Right hindlimb (tissue), 1 donor: ENCODE results near the gene CBLL2.
"Not testable (repeated sequence)": the region's sequence is repeated elsewhere in the genome, so short reads cannot be mapped to it uniquely, and the experiment has no call there.

Source experiments
- DNase-seq: peaks from one replicate; pipeline ENCODE4 v3.0.0-alpha.2; 2018

Gene CBLL2, protein sequence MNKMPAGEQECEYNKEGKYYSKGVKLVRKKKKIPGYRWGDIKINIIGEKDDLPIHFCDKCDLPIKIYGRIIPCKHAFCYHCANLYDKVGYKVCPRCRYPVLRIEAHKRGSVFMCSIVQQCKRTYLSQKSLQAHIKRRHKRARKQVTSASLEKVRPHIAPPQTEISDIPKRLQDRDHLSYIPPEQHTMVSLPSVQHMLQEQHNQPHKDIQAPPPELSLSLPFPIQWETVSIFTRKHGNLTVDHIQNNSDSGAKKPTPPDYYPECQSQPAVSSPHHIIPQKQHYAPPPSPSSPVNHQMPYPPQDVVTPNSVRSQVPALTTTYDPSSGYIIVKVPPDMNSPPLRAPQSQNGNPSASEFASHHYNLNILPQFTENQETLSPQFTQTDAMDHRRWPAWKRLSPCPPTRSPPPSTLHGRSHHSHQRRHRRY

DNA sequence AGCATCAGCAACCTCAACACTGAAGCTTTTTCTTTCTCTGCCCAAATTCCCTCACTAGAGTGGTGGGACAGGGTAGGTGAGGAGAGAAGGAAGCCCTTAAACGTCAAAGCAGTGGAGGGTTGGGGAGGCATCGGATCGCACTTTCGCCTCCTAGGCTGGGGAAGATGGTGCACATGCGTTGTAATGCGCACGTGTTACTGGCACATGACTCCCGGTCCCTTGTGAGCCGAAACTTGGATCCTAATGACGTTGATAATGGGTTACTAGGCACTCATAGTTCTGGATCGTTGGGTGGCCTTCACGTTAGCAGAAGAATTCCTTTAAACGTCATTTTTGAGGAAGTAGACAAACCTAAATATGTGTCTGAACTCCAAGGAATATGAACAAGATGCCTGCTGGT lies at the start of gene CBLL2:
TSS of gene CBLL2 (plus strand) at position 301 of the 400 bp plus-strand sequence. CDS start at position 380, 79 bp downstream.
- DNase-seq, result no peak

DNA sequence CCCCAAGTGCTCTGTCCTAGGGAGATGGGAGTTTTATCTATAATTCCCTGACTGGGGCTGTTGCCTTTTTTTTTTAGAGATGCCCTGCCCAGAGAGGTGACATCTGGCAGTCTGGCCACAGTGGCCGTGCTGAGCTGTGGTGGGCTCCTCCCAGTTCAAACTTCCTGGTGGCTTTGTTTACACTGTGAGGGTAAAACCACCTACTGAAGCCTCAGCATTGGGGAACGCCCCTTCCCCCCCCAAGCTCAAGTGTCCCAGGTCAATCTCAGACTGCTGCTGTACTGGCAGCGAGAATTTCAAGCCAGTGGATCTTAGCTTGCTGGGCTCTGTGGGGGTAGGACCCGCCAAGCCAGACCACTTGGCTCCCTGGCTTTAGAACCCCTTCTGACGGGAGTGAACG lies 38.3 kb upstream of the CBLL2 start:
- DNase-seq, result no peak

DNA sequence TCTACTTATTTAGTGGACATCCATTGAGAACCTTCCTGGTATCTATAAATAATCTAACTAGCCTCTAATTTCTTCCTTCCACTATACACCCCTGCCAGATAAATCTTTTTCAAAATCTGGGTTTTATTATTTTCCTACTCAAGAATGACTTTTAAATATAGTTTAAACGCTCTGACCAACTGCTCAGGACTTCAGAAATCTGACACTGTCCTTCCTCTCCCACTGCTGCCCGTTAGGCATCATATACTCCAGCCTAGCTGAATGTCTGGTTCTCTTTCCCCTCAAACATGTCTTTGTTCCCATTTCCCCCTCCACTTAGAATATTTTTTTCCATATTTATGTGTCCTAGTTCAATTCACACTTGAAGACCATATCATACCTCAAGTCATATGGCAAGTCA lies 35.2 kb upstream of the CBLL2 start:
- no peak for DNase-seq

DNA sequence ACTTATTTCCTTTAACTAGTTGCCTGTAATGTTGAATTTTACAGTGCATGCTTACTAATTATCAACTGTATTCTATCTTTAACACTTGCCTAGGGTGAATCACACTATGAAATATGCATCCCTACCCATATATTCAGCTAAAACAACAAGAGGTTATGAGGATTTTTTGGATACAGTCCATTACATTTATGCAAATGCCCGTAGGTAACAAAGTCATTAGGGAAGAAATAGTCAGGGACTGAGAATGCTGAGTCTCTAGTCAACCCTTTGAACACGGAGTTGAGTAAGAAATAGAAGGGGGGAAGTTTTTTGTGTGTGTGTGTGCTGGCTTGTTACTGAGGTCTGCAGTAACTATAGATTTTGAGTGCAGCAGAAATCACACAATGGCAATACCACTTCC lies 26.1 kb upstream of the CBLL2 start:
- DNase-seq, result no peak

DNA sequence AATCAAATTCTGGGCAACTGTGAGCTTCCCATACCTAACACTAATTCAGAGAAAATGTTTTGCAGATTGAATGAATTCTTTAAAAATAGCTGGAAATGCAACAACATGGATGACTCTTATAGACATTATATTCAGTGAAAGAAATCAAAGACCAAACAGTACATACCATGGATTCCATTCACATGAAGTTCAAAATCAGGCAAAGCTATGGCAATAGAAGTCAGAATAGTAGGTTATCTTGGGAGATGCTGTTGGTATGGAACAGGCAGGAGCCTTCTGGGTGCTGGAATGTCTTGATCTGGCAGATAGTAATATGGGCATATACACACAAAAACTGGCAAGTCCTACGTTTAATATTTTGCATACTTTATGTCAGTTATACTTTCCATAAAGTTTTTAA lies 25.5 kb upstream of the CBLL2 start:
- no peak for DNase-seq

DNA sequence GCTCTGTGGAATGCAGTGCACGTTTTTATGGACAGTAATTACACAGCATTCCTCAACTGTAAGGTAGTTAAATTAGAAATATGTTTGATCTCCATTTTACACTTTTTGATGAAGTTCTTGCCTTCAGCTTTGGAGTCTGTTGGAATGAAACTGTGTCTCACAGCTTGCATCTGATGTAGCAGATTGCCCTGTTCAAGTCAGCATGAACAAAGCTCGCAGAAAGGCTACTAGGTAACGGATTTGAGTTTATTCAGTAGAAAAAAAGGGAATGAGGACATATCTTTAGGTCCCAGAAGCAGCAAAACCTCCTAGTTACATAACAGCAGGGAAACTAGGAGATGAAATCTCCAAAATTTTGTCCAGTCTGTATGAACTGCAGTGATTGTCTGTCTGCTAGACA lies 24.3 kb upstream of the CBLL2 start:
- no peak for DNase-seq

DNA sequence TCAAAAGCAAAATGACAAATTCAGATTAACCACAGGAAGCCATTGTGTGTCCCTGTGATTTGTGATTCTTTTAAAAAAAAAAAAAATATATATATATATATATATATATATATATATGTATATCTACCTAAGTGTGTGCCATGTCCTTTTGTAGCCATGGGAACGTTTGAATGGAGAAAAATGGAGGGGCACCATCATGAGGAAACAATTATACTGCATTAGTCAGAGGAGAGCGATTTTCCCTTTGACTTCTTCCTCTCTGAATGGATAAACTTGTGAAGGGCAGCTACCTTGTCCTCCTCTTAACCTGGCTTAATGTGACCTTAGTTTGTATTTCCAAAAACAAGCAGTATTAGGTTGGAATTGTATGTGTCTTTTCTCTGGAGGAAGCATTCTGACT lies 23.3 kb upstream of the CBLL2 start:
- DNase-seq, result no peak

DNA sequence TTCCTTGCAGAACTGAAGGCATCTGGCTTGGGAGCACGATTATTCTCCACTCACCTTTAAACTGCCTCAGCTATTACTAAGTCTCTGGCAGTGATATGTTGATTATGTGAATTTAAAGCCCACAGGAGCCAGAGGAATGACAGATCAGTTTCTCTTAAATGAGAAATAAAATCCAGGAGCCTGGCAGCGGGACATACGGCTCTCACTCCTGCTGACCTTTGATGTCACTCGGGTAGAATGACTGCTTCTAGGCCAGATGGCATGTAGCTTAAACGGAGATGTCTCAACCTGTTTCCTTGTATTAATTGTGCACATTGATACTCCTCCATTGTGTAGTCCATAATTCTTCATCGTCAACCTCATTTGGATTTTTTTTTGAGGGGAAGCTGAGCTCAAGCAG lies 4.0 kb upstream of the CBLL2 start:
- no peak for DNase-seq

DNA sequence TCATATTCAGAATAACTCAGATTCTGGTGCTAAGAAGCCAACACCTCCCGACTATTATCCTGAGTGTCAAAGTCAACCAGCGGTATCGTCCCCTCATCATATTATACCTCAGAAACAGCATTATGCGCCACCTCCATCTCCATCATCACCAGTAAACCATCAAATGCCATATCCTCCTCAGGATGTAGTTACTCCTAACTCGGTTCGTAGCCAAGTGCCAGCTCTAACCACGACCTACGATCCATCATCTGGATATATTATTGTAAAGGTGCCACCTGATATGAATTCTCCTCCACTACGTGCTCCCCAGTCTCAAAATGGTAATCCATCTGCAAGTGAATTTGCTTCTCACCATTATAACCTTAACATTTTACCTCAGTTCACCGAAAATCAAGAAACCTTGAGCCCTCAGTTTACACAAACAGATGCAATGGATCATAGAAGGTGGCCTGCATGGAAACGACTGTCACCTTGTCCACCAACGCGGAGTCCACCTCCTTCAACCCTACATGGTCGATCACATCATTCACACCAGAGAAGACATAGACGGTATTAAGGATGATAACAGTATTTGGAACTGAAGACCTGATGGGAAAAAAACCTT lies 1.1 kb downstream of the CBLL2 start:
- no peak for DNase-seq

DNA sequence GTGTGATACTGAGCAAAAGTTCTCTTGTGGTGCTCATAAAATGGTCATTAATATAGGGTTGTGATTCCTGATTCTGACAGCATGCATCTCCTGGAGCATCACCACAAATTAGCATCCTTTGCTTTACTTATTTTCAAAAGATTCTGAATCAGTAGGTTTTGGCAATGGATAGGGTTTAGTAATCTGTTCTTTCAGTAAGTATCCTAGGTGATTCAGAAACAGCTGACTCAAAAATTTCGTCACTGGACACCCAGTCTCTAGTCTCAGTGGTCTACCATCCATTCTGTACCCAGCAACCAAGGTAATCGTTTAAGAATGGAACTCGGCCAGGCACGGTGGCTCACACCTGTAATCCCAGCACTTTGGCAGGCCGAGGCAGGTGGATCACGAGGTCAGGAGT lies 4.1 kb downstream of the CBLL2 start:
- no peak for DNase-seq

DNA sequence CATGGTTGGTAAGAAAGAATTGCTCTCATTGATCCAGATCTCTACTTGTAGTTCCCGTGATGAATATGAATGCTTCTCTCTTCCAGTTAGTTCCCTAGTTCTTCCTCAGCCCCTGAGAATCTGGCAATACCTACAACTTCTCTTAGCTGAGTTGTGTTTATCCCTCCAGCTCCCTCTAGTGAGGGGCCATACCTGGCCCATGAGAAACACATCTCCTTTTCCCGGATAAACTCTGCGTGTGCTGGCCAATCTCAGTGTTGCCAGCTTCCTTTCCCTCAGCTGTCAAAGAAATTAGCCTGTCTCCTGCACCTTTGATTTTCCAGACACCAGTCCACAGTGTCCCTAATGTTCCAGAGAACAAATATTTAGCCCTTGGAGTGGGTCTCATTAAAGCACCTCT lies 5.7 kb downstream of the CBLL2 start:
- DNase-seq, result no peak

DNA sequence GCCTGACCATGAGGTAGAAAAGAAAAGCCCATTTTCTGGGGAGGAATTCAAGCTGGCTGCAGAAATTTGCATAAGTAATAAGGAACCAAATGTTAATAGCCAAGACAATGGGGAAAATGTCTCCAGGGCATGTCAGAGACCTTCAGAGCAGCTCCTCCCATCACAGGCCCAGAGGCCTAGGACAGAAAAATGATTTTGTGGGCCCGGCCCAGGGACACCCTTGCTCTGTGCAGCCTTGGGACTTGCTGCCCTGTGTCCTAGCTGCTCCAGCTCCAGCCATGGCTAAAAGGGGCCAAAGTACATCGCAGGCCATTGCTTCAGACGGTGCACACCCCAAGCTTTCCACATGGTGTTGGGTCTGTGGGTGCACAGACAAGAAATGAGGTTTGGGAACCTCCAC lies 16.5 kb downstream of the CBLL2 start:
- DNase-seq, result not testable (repeated sequence)

DNA sequence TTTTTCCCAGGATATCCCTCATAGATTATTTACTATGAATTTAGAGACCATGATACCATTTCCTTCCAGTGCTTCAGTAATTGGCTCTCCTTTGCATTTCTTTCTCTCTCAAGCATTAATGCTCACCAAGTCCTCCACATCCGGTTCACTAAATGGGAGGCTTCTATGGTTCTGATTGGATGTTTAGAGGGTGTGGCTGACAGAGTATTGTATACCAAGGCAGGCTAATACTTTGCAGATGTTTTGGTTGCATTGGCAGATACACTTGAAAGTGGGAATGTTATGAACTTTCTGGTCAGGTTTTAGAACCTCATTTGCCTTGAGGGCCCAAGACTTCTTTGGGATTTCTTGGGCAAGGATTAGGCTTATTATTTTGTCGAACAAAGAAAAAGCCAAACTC lies 24.2 kb downstream of the CBLL2 start:
- DNase-seq, result no peak

DNA sequence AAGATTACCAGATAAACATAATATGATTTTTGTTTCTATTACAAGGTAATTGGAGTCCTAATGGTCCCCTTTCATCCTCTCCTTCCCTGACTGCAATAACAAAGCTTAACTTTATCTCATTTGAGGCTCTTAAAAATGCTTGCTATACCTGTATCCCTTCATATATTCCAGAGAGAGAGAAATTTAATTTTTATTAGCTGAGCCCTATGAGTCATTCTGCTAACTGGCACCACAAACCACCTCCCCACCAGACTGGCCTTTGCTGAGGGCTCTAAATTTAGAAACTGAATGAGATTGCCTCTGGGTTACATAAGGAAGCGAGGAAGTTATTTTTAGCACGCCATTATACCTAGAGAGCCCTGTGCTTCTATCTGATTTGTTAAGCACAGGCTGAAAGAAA lies 27.4 kb downstream of the CBLL2 start:
- DNase-seq, result peak; percentile 18

DNA sequence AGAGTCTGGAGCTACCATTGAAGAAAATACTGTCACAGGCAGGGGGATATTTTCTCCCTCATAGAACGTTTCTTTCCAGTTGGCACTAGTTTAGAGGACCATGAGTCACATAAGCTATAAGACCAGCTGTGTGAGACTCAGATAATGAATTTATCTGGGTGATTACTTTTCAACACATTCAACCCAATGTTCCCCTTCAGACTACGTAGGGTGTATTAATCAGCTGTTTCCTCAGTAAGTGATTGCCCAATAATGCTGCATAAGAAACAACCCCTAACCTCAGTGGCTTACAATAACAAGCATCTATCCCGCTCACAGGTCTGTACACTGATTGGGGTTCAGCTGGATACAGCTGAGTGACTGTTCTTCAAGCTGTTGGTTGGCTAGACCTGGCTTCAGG lies 38.1 kb downstream of the CBLL2 start:
- DNase-seq, result no peak

DNA sequence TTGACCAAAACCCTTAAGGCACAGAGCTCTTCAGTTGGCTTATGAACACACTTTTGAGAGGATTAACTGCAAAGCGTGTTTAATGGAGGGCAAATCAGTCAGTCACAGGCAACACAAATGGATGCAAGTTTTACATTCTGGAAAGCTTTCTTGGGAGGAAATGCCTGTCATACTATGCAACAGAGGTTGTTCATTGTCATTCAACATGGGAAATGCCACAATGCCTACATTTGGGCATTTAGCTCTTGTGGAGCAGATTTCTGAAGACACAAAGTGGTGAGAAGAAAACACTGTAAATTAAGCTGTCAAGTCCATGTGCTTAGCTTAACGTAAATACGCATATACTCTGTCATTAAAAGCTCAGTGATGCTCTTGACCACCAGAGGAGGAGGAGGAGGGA lies 41.1 kb downstream of the CBLL2 start:
- DNase-seq, result no peak

DNA sequence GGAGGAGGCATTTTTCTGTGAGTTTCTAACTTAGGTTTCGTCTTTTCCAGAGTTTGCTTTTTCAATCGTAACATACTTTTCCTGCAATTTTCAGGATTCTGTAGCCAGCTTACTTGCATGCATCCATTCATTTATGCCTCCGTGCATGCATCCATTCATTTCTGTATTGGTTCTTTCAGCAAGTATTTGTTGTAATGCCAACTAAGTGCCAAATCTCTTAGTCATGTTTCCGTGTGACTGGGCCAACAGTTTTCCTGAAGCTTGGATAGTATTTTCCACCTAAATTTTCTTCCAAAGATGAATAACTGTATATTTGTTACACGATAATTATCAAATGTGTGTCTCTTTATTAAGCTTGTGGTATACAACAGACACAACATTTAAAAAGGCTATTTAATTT lies 41.5 kb downstream of the CBLL2 start:
- no peak for DNase-seq

DNA sequence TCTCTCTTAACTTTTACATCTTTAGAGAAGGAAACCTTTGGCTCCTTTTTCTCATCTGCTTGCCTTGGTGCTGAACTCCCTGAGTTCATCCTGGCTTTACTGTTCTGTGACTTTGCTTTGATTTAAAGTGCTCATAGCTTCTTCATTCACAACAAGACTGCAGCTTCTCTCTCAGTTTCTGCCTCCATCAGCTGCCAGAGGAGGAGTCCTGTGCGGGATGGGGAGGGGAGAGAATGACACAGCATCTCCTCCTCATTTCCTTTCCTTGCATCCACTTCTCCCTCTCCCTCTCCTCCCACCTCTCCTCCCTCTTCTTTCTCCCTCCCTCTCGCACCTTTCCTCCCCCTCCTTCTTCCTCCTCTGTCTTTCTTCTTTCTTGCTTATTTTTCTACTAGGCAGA lies 42.0 kb downstream of the CBLL2 start:
- DNase-seq, result no peak

DNA sequence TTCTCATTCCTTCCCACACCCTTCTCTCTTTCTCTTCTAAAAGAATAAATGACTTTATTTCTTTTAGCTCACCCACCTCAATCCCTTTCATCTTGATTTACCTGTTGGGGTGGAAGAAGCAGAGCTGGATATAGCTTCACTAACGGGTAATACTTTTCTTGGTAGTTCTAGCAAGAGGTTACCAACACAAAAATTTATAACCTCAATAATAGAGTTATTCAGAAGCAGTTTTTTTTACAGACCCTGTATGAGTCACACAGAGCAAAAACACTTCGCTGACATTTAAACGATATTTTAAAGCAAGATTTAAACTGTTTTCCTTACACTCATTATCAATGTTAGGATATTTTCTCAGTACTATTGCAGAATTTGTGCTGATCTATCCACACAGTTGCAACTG lies 42.4 kb downstream of the CBLL2 start:
- no peak for DNase-seq

DNA sequence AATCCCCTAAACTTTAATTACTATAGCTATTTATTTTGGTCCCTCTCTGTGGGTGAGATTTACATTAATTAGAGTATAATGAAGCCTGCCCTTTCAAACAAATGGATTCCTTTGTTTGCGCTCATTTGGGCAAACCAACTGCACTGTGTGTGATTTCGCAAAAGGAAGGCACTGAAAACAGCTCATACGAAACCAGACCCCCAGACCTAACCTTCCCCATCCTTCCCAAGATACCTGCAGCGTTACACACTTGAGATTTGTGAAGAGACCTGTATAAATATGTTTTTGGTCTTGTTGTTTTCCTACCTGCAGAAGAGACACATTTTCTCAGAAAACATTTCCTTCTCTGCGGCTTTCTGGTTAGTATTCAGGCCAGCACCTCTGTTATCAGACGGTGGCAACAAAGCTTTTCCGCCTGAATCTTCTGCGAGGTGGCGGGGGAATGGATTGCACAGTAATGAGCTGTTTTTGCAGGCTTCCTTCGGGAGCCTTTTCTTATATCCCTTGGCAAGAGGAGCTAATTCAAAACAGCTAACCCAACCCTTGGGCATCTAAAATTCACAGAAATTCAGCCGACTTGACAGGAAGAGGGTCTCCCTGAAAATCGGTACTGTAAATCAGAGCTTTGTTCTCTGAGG lies 47.6 kb downstream of the CBLL2 start:
- no peak for DNase-seq

DNA sequence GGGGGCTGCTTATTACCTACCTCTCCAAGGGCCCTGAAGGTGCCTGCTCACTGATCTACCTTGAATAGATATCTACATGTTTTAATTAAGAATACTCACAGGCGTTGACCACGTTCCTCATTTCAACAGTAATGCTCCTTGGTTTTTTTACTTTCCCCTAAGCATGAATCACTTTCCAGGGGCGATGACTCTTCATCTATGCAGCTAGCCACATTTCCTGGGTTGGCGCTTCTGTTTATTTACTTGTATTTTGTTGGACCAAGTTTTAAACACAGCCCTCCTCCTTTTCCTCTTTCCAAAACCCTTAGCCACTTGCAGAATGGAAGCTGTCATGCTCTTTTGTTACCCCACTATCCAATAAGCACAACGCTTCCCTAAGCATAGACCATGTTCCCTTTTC lies 50.8 kb downstream of the CBLL2 start:
- DNase-seq, result no peak
